ENCODE measurements around the gene VSIR. TPM values are rescaled to one million over a fixed set of nuclear protein-coding genes. Genes with fewer than 3 reads are reported as not detected.

VSIR gene
- total and polyA plus RNA-seq, 10 of the 15 experiments (the other 5 are each of a cell fraction or from before 2014, with no cell fraction given), result 0.19 to 12.5 (median 6.7) TPM

DNA sequence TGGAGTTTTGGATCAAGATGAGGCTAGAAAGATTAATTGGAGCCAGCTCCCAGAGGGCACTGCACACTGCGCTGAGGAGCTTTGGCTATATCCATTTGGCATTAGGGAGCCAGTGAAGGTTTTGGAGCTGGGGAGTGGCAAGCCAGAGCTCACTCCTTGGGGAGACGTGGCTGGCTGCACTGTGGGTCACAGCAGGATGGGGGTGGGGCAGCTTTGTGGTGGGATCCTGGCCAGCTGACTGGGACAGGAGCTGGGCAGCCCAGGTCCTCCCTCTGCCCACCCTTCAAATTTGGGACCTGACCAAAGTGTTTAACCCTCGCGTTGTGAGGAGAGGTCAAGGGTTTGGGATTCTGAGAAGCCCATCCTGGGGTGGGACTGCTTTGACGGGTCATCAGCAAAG, 58.7 kb downstream of the VSIR start (continued):
- TF ChIP-seq, protein P1, sequence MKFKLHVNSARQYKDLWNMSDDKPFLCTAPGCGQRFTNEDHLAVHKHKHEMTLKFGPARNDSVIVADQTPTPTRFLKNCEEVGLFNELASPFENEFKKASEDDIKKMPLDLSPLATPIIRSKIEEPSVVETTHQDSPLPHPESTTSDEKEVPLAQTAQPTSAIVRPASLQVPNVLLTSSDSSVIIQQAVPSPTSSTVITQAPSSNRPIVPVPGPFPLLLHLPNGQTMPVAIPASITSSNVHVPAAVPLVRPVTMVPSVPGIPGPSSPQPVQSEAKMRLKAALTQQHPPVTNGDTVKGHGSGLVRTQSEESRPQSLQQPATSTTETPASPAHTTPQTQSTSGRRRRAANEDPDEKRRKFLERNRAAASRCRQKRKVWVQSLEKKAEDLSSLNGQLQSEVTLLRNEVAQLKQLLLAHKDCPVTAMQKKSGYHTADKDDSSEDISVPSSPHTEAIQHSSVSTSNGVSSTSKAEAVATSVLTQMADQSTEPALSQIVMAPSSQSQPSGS (IDR thresholded peaks at IDR 0.05; ENCODE audit: low read length), result no peak
- TF ChIP-seq HDAC2 (IDR thresholded peaks at IDR 0.05), result no peak
- no peak for TF ChIP-seq TARDBP (IDR thresholded peaks at IDR 0.05; ENCODE audit: borderline replicate concordance)
- TF ChIP-seq, protein P2, sequence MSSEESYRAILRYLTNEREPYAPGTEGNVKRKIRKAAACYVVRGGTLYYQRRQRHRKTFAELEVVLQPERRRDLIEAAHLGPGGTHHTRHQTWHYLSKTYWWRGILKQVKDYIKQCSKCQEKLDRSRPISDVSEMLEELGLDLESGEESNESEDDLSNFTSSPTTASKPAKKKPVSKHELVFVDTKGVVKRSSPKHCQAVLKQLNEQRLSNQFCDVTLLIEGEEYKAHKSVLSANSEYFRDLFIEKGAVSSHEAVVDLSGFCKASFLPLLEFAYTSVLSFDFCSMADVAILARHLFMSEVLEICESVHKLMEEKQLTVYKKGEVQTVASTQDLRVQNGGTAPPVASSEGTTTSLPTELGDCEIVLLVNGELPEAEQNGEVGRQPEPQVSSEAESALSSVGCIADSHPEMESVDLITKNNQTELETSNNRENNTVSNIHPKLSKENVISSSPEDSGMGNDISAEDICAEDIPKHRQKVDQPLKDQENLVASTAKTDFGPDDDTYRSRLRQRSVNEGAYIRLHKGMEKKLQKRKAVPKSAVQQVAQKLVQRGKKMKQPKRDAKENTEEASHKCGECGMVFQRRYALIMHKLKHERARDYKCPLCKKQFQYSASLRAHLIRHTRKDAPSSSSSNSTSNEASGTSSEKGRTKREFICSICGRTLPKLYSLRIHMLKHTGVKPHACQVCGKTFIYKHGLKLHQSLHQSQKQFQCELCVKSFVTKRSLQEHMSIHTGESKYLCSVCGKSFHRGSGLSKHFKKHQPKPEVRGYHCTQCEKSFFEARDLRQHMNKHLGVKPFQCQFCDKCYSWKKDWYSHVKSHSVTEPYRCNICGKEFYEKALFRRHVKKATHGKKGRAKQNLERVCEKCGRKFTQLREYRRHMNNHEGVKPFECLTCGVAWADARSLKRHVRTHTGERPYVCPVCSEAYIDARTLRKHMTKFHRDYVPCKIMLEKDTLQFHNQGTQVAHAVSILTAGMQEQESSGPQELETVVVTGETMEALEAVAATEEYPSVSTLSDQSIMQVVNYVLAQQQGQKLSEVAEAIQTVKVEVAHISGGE (CRISPR knock-in tag; IDR thresholded peaks at IDR 0.05), result no peak
- no peak for TF ChIP-seq NBN (IDR thresholded peaks at IDR 0.05)
- TF ChIP-seq PAX8 (IDR thresholded peaks at IDR 0.05), result no peak
- no peak for TF ChIP-seq CREB1 (IDR thresholded peaks at IDR 0.05; ENCODE audit: low read depth)
- TF ChIP-seq HCFC1 (IDR thresholded peaks at IDR 0.05; ENCODE audit: low read length), result no peak
- no peak for TF ChIP-seq MYB (IDR thresholded peaks at IDR 0.05; ENCODE audit: borderline replicate concordance, low read depth, low read length)

DNA sequence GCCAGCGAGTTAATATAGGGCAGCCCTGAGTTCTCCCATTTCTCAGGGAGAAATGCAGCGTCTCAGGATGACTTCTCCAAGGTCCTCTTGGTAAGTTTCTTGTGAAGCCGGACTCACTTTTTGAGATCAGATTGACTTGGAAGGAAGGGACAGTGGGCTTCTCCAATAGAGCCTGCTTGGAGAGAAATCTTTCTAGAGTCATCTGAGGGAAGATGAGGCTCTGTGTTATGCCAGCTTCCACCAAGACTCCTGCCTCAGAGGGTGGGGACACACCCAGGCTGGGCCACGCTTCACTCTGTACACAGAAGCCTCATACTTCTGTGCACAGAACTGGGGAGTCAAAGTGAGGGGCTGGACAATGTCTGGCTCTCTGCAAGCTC, 59.3 kb downstream of the VSIR start:
- CTCF ChIA-PET, result interaction anchor here (1.3 to 2.0 kb wide), 5 partner anchors 9 to 410 kb away, joined by 3 to 7 read pairs (median 4); partner anchors contain the start of gene VSIR
- Histone ChIP-seq H3K4me1 (ENCODE audit: control insufficient read depth, insufficient read depth, low read length) (peaks cover 26% of the 10 kb centered on the region), H3K9me3 (replicated peaks; ENCODE audit: control insufficient read depth, insufficient read depth, low read length) (no peaks in the 10 kb centered on the region), H3K4me2 (ENCODE audit: control insufficient read depth, insufficient read depth) (peak overlapping the region; percentile 40), H3K27ac (ENCODE audit: control insufficient read depth, insufficient read depth) (peak overlapping the region; percentile 29), H3K9ac (ENCODE audit: control insufficient read depth, insufficient read depth, low read length) (peak overlapping the region; percentile 41; the same call in 1 of the 2 replicates), H4K20me1 (ENCODE audit: control insufficient read depth, insufficient read depth) (no peaks in the 10 kb centered on the region), H3K27me3 (replicated peaks in 1 of 2; ENCODE audit: control insufficient read depth in 2 of 2, insufficient read depth in 2 of 2, low read length in 1 of 2) (no peaks in the 10 kb centered on the region), H3K4me3 (no peak overlapping the region), H3K79me2 (ENCODE audit: control insufficient read depth, insufficient read depth, low read length) (no peaks in the 10 kb centered on the region), H3K36me3 (ENCODE audit: control insufficient read depth in 2 of 2, insufficient read depth in 2 of 2, low read length in 1 of 2) (no peaks in the 10 kb centered on the region), H2AFZ (ENCODE audit: control insufficient read depth, low read depth, low read length) (peak overlapping the region; percentile 62)
- BruUV-seq (replicated peaks), result no TSS peak
- TF ChIP-seq STAT1 (conservative IDR thresholded peaks at IDR 0.05), result no peak
- TF ChIP-seq ASH2L (IDR thresholded peaks at IDR 0.05; ENCODE audit: borderline replicate concordance, low read depth), result no peak
- TF ChIP-seq BHLHE40 (IDR thresholded peaks at IDR 0.05; ENCODE audit: borderline replicate concordance in 1 of 2, low read depth in 2 of 2, low read length in 1 of 2), result no peak
- TF ChIP-seq SMAD1 (IDR thresholded peaks at IDR 0.05; ENCODE audit: low read depth, partially characterized antibody), result no peak
- TF ChIP-seq BMI1 (IDR thresholded peaks at IDR 0.05; ENCODE audit: borderline replicate concordance), result no peak
- TF ChIP-seq MTA3 (IDR thresholded peaks at IDR 0.05; ENCODE audit: borderline replicate concordance, low read length), result no peak
- no peak for TF ChIP-seq CHD2 (IDR thresholded peaks at IDR 0.05; ENCODE audit: borderline replicate concordance, low read depth, low read length)
- TF ChIP-seq TBL1XR1 (IDR thresholded peaks at IDR 0.05; ENCODE audit: low read depth, low read length), result no peak
- no peak for TF ChIP-seq SUZ12 (IDR thresholded peaks at IDR 0.05; ENCODE audit: unreplicated experiment)
- no peak for TF ChIP-seq EED (IDR thresholded peaks at IDR 0.05; ENCODE audit: low read depth)
- in situ Hi-C loops (cut with MboI), result no loop called here
- intact Hi-C loops (cut with micrococcal nuclease; ENCODE audit: unreplicated experiment), result no loop called here
- SMC1A ChIA-PET (ENCODE audit: uncharacterized antibody, unreplicated experiment), result no interaction called here
- FAIRE-seq (no peak), ATAC-seq (no peak), DNase-seq (ENCODE audit: low read depth, low spot score) (no peak)
- RAD21 ChIA-PET (ENCODE audit: unreplicated experiment), result no interaction called here
- WGBS (ENCODE audit: insufficient coverage, insufficient replicate concordance, low lambda C conversion rate, missing lambda C conversion rate), result 50% methylated on average over 4 of the region's 4 CpGs
- POLR2A ChIA-PET, result no interaction called here
